LNCAP (cell line): ENCODE measurements around the gene COL4A6.

Experiments
- CTCF ChIP-seq: fragments of 450-650 bp; IDR thresholded peaks from 2 replicates; pipeline ENCODE4 v1.5.1; 2017; ENCODE audit warnings: mild to moderate bottlenecking

Gene COL4A6

GRCh38 chrX:108224727-108225621 is 213.2 kb downstream of the COL4A6 start:
- TF ChIP-seq CTCF: peak; percentile 52

- TF ChIP-seq CTCF: no peak
Measured at GRCh38 chrX:108224218-108224617, 214.0 kb downstream of the COL4A6 start.

GRCh38 chrX:108223585-108223984 is 214.6 kb downstream of the COL4A6 start:
- TF ChIP-seq CTCF: no peak

- no peak for TF ChIP-seq CTCF
Measured at GRCh38 chrX:108221301-108221864, 216.8 kb downstream of the COL4A6 start.

GRCh38 chrX:108219949-108220601 is 218.1 kb downstream of the COL4A6 start:
- TF ChIP-seq CTCF: no peak

- no peak for TF ChIP-seq CTCF
Measured at GRCh38 chrX:108217876-108218275, 220.3 kb downstream of the COL4A6 start.

GRCh38 chrX:108216919-108217571 is 221.2 kb downstream of the COL4A6 start:
- TF ChIP-seq CTCF: no peak
